Smooth muscle cell (in vitro differentiated cells): Measurements from ENCODE around the gene CREG1. TPM values are rescaled to one million over a fixed set of nuclear protein-coding genes. Genes with fewer than 3 reads are reported as not detected.

ENCODE experiments used
- DNase-seq: peaks from one replicate; lab custom pipeline; 2025; ENCODE audit not compliant: unreplicated experiment; lab: John Stamatoyannopoulos, UW
- H2AFZ ChIP-seq: fragments of 200-600 bp; sonication (generic); 2 replicates; pipeline ENCODE4 v1.6.0; 2016; ENCODE audit warnings: antibody characterized with exemption, low read depth, mild to moderate bottlenecking
- H3F3A ChIP-seq: fragments of 200-600 bp; sonication (generic); 2 replicates; pipeline ENCODE4 v1.6.0; 2017; ENCODE audit warnings: antibody characterized with exemption, low read depth
- H3K27ac ChIP-seq: fragments of 200-600 bp; sonication (generic); 2 replicates; pipeline ENCODE4 v1.5.1; 2016; ENCODE audit warnings: low read depth, mild to moderate bottlenecking
- H3K27me3 ChIP-seq: fragments of 200-600 bp; sonication (generic); 2 replicates; pipeline ENCODE4 v1.6.1; 2016; ENCODE audit warnings: low read depth, mild to moderate bottlenecking
- H3K36me3 ChIP-seq: fragments of 200-600 bp; sonication (generic); 2 replicates; pipeline ENCODE4 v1.5.1; 2016; ENCODE audit warnings: low read depth
- H3K4me1 ChIP-seq: fragments of 200-600 bp; sonication (generic); 2 replicates; pipeline ENCODE4 v1.5.1; 2016; ENCODE audit warnings: low read depth
- H3K4me2 ChIP-seq: fragments of 200-600 bp; sonication (generic); 2 replicates; pipeline ENCODE4 v1.6.0; 2016; ENCODE audit warnings: mild to moderate bottlenecking
- H3K4me3 ChIP-seq: fragments of 200-600 bp; sonication (generic); 2 replicates; pipeline ENCODE4 v1.5.1; 2016; ENCODE audit warnings: mild to moderate bottlenecking
- H3K79me2 ChIP-seq: fragments of 200-600 bp; sonication (generic); 2 replicates; pipeline ENCODE4 v1.6.0; 2016; ENCODE audit warnings: low read depth, mild to moderate bottlenecking
- H3K9ac ChIP-seq: fragments of 200-600 bp; sonication (generic); 2 replicates; pipeline ENCODE4 v1.6.0; 2016; ENCODE audit warnings: low read depth
- H3K9me3 ChIP-seq: fragments of 200-600 bp; sonication (generic); replicated peaks from 2 replicates; pipeline ENCODE4 v1.5.1; 2016; ENCODE audit warnings: low read depth
- H4K20me1 ChIP-seq: fragments of 200-600 bp; sonication (generic); 2 replicates; pipeline ENCODE4 v1.6.0; 2016; ENCODE audit warnings: low read depth
- WGBS: methylation state at CpG from one replicate; pipeline ENCODE4 v1.1.7; 2016; ENCODE audit warnings: low lambda C conversion rate; 5-methylcytosine and 5-hydroxymethylcytosine counted together
- polyA plus RNA-seq: library from polyadenylated mRNA; unstranded; fragments of >200 nt; fragmentation: Nextera tagmentation; extraction: Ambion mirVana; gene quantifications from 2 replicates; pipeline ENCODE4 v1.2.1, GENCODE V29; 2016
- total RNA-seq: library from RNA; depleted of rRNA; stranded (reverse); fragments of >200 nt; gene quantifications from 2 replicates; pipeline ENCODE4 v1.2.3, GENCODE V29; 2014
- TF ChIP-seq, protein P1 (sequence below): fragments of 200-600 bp; sonication (generic); IDR thresholded peaks from 2 replicates; pipeline ENCODE4 v1.5.1; 2017; ENCODE audit warnings: borderline replicate concordance, mild to moderate bottlenecking, antibody characterized with exemption; ENCODE audit not compliant: insufficient read depth, poor library complexity, severe bottlenecking

CREG1 gene
- total and polyA plus RNA-seq, 2 experiments from 2014 or later = 43.1 to 80.0 TPM

DNA sequence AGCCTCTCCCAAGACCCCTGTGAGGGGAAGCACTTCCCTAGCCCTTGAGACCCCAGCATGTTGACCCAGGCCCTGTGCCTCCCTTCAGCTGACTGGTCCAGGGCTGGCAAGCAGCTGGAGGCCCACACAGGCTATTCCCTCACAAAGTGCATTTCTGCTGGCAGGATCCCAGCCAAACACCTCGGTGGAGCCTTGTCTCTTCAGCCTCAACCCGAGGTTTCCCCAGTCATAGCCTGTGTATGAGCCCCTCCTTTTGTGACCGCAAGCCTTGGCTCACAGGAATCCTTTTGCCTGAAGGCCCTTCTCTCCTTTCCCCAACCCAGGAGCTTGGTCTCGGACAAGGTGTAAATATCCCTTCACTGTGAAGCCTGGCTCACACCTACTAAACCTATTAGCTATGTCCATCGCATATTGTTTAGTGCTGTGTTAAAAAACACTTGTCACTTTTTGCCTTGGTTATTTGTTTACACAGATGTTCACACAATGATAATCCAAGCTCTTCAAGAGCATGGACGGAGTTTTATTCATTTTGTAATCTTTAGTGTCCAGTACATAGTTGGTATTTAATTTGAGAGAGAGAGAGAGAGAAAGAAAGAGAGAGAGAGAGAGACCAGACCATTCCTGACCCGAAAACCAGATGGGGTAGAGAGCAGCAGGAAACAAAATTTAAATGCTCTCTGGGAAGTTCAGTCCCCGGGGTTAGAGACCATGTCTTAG is 26.7 kb downstream of the CREG1 start:
- no peaks in the 10 kb centered on the region for H3K9me3 ChIP-seq

DNA sequence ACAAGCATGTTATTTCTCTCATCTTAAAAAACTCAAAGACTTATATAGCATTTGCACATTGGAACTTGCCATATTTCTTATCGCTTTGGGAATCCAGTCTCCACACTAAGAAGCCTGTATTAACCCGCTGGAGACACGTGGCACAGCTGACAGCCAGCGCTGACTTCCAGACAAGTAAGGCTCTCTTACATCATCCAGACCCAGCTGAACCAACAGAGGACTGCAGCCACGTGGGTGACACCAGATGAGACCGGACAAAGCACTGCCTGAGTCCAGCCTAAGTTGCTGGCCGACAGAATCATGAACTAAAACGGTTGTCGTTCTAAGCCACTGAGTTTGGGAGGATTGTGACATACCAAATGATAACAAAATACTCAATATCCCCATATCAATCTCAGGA is 28.9 kb downstream of the CREG1 start:
- Histone ChIP-seq H3K27me3 (no peaks in the 10 kb centered on the region), H3K27ac (no peak overlapping the region), H3K4me1 (no peaks in the 10 kb centered on the region), H3K4me3 (no peak overlapping the region), H3K9ac (no peak overlapping the region), H3K79me2 (no peaks in the 10 kb centered on the region), H3F3A (no peaks in the 10 kb centered on the region), H3K4me2 (no peak overlapping the region), H4K20me1 (no peaks in the 10 kb centered on the region), H3K9me3 (no peaks in the 10 kb centered on the region), H3K36me3 (no peaks in the 10 kb centered on the region), H2AFZ (no peak overlapping the region)
- TF ChIP-seq, protein P1, sequence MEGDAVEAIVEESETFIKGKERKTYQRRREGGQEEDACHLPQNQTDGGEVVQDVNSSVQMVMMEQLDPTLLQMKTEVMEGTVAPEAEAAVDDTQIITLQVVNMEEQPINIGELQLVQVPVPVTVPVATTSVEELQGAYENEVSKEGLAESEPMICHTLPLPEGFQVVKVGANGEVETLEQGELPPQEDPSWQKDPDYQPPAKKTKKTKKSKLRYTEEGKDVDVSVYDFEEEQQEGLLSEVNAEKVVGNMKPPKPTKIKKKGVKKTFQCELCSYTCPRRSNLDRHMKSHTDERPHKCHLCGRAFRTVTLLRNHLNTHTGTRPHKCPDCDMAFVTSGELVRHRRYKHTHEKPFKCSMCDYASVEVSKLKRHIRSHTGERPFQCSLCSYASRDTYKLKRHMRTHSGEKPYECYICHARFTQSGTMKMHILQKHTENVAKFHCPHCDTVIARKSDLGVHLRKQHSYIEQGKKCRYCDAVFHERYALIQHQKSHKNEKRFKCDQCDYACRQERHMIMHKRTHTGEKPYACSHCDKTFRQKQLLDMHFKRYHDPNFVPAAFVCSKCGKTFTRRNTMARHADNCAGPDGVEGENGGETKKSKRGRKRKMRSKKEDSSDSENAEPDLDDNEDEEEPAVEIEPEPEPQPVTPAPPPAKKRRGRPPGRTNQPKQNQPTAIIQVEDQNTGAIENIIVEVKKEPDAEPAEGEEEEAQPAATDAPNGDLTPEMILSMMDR = no peak
- no peak for DNase-seq
- WGBS = 69% methylated on average over 9 of the region's 9 CpGs

More for the DNA sequence above, 26.7 kb downstream of the CREG1 start:
- H3K9ac ChIP-seq = no peak overlapping the region
- no peaks in the 10 kb centered on the region for H3K4me1 ChIP-seq
- H3K4me2 ChIP-seq = no peak overlapping the region
- no peak overlapping the region for H2AFZ ChIP-seq
- no peak for DNase-seq
- WGBS = 81% methylated on average over 8 of the region's 8 CpGs
- H3K79me2 ChIP-seq = no peaks in the 10 kb centered on the region
- no peak overlapping the region for H3K27ac ChIP-seq
- no peaks in the 10 kb centered on the region for H3K27me3 ChIP-seq
- no peak overlapping the region for H3K4me3 ChIP-seq
- H3F3A ChIP-seq = no peaks in the 10 kb centered on the region
- TF ChIP-seq, protein P1 = no peak
- H4K20me1 ChIP-seq = no peaks in the 10 kb centered on the region
- no peaks in the 10 kb centered on the region for H3K36me3 ChIP-seq

- Histone ChIP-seq H3K9me3 (no peaks in the 10 kb centered on the region), H4K20me1 (no peaks in the 10 kb centered on the region), H3K4me2 (no peak overlapping the region), H3F3A (no peaks in the 10 kb centered on the region), H3K36me3 (no peaks in the 10 kb centered on the region), H2AFZ (no peak overlapping the region), H3K79me2 (no peaks in the 10 kb centered on the region), H3K27ac (no peak overlapping the region), H3K9ac (no peak overlapping the region), H3K4me3 (no peak overlapping the region), H3K27me3 (no peaks in the 10 kb centered on the region), H3K4me1 (no peaks in the 10 kb centered on the region)
- TF ChIP-seq, protein P1 = no peak
- WGBS = 82% methylated on average over 5 of the region's 5 CpGs
- no peak for DNase-seq
Observed at GRCh38 chr1:167522246-167522645, 31.3 kb downstream of the CREG1 start.

DNA sequence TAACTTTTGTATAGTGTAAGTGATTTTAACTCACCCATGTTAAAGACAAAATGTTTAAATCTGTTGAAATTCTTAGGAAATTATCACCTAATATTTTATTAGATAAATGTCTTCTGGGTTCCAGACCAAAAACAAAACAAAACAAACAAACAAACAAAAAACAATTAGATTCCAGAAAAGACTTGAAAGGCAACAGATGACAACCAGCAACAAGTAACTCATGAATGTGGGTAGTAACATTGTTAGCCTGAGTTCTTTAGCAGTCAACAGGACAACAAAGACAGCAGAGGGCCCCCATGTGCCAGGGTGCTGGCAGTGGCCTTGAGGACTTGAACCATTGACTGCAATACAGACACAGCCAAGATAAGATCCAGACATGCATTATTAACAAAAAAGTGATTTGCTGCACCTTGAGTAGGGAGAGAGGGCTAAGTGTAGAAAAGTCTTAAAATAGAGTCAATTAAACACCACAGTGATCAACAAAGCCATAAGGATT is 32.8 kb downstream of the CREG1 start:
- no peak overlapping the region for H3K4me3 ChIP-seq
- H3K27ac ChIP-seq = no peak overlapping the region
- no peaks in the 10 kb centered on the region for H3F3A ChIP-seq
- no peak overlapping the region for H2AFZ ChIP-seq
- no peaks in the 10 kb centered on the region for H3K79me2 ChIP-seq
- no peaks in the 10 kb centered on the region for H4K20me1 ChIP-seq
- no peak for DNase-seq
- no peaks in the 10 kb centered on the region for H3K27me3 ChIP-seq
- no peaks in the 10 kb centered on the region for H3K9me3 ChIP-seq
- TF ChIP-seq, protein P1 = no peak
- no peak overlapping the region for H3K4me2 ChIP-seq
- no peak overlapping the region for H3K9ac ChIP-seq
- H3K4me1 ChIP-seq = no peaks in the 10 kb centered on the region
- H3K36me3 ChIP-seq = no peaks in the 10 kb centered on the region
